Measurements from ENCODE around the gene COL11A1. TPM values are rescaled to one million over a fixed set of nuclear protein-coding genes. Genes with fewer than 3 reads are reported as not detected.

COL11A1 gene
- total and polyA plus RNA-seq, 7 donors: 0.03 to 0.76 (median 0.62) TPM; not detected in 4

DNA sequence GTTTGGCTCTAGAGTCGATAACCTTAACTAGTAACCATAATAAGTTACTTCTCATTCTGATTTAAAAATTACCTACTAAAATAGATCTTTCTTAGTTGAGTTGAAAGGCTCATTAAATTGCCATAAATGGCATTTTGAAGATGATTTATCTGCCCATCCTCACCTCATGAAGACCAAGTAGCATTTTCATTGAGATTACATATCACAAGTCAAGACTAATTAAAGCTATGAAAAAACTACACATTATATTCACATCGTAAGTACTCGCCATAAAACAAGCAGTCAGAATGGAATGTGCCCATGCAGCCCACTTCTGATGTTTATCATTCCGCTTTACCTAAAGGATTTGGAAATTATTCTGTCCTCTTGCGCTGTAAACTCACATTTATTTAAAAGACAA is 212.0 kb downstream of the COL11A1 start:
- ATAC-seq (no peak), DNase-seq (no peak)
- TF ChIP-seq, protein P1, sequence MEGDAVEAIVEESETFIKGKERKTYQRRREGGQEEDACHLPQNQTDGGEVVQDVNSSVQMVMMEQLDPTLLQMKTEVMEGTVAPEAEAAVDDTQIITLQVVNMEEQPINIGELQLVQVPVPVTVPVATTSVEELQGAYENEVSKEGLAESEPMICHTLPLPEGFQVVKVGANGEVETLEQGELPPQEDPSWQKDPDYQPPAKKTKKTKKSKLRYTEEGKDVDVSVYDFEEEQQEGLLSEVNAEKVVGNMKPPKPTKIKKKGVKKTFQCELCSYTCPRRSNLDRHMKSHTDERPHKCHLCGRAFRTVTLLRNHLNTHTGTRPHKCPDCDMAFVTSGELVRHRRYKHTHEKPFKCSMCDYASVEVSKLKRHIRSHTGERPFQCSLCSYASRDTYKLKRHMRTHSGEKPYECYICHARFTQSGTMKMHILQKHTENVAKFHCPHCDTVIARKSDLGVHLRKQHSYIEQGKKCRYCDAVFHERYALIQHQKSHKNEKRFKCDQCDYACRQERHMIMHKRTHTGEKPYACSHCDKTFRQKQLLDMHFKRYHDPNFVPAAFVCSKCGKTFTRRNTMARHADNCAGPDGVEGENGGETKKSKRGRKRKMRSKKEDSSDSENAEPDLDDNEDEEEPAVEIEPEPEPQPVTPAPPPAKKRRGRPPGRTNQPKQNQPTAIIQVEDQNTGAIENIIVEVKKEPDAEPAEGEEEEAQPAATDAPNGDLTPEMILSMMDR (IDR thresholded peaks at IDR 0.05): no peak
- 83 to 88% (median 87%) methylated on average over 5 of the region's 5 CpGs for WGBS, 3 donors
- intact Hi-C loops (cut with DNase I): no loop called here
- no peaks in the 10 kb centered on the region for H3K36me3 ChIP-seq (ENCODE audit: insufficient read depth in 1 of 2, low read depth in 1 of 2)
- H3K27me3 ChIP-seq (ENCODE audit: insufficient read depth in 3 of 3, low read length in 2 of 3): no peaks in the 10 kb centered on the region
- H3K4me3 ChIP-seq: no peak overlapping the region
- no peaks in the 10 kb centered on the region for H3K4me1 ChIP-seq
- H3K27ac ChIP-seq: no peak overlapping the region
- no peaks in the 10 kb centered on the region for H3K9me3 ChIP-seq

DNA sequence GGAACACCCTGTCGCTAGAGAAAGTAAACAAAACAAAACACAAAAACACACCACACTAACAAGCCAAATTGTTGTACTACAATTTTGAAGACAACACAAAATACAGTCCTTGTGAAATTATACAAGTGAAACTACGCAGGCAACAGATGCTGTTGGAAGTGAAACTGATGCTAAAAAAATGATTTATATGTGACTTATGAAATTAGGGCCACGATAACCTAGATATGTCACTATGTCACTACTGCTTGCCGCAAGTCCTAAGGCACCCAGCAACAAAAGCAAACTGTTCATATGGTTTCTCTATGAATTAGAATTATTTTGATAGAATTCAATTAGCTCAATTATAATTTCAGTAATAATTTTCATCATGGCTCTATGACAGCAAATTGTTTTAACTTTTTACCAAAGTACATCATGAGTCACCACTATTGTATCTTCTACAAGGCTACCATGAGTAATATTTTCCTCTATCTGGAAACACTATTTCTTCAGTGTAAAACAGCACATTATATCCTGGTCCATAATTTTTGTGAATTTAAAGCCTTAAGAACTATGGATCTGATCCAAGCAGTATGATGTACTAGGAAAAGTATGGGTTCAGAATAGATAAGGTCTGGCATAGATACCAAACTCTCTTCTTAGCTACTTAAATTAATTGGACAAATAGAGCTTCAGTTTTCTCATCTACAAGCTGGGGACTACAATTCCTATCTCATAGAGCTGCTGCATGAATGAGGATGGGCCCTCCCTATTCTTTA is 216.3 kb downstream of the COL11A1 start:
- WGBS, 3 donors: 65 to 79% (median 67%) methylated on average over 4 of the region's 4 CpGs
- ATAC-seq: no peak
- no peak for DNase-seq
- Histone ChIP-seq H3K36me3 (ENCODE audit: insufficient read depth in 1 of 2, low read depth in 1 of 2) (no peaks in the 10 kb centered on the region), H3K4me3 (no peak overlapping the region), H3K4me1 (no peaks in the 10 kb centered on the region), H3K27ac (no peak overlapping the region), H3K9me3 (no peaks in the 10 kb centered on the region), H3K27me3 (ENCODE audit: insufficient read depth in 3 of 3, low read length in 2 of 3) (no peaks in the 10 kb centered on the region)
- TF ChIP-seq, protein P1 (IDR thresholded peaks at IDR 0.05): no peak
- intact Hi-C loops (cut with DNase I): no loop called here

DNA sequence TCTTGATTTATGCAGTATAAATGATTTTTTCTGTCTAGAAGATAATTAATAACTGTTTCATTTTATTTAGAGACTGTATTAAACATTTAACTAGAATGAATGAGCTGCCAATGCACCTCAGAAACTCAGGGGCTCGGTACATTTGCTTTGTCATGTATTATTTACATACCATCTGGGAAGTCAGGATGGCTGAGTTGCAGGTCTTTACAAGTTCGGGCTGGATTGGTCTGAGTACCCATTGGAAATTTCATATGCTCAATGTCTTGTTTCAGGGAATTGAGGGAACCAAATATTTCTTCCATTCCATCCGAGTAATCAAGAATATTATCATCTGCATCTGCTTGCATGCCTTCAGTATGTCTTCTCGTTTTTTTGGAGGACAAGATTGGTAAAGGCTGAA is 221.7 kb downstream of the COL11A1 start:
- Histone ChIP-seq H3K27me3 (ENCODE audit: insufficient read depth in 3 of 3, low read length in 2 of 3) (no peaks in the 10 kb centered on the region), H3K4me1 (no peaks in the 10 kb centered on the region), H3K9me3 (no peaks in the 10 kb centered on the region), H3K27ac (no peak overlapping the region), H3K36me3 (ENCODE audit: insufficient read depth in 1 of 2, low read depth in 1 of 2) (no peaks in the 10 kb centered on the region), H3K4me3 (no peak overlapping the region)
- WGBS, 3 donors: 62 to 72% (median 70%) methylated on average over 4 of the region's 4 CpGs
- ATAC-seq (no peak), DNase-seq (no peak)
- TF ChIP-seq, protein P1 (IDR thresholded peaks at IDR 0.05): no peak
- intact Hi-C loops (cut with DNase I): no loop called here

DNA sequence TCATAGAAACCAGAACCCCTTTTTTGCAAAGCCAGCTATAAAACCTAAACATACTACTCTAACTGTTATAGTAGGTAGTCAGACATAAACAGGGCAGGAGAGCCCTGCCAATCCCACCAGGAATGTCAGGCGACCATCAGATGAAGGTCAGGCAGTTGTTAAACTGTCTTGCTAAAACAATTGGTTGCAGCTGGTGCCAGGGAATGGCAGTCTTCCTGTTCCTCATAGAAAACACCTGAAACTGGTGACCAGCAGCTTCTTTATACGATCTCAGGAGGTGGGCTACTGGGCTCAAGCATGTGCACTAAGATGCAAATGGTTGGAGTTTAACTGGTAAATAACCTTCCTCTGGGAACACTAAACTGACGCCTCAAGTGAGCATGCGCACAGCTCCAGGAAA is 224.1 kb downstream of the COL11A1 start:
- no peak for DNase-seq
- 64 to 77% (median 70%) methylated on average over 4 of the region's 4 CpGs for WGBS, 3 donors
- no peaks in the 10 kb centered on the region for H3K4me1 ChIP-seq

More for the DNA sequence above, 224.1 kb downstream of the COL11A1 start:
- Histone ChIP-seq H3K27ac (no peak overlapping the region), H3K4me3 (no peak overlapping the region), H3K27me3 (ENCODE audit: insufficient read depth in 3 of 3, low read length in 2 of 3) (no peaks in the 10 kb centered on the region), H3K36me3 (ENCODE audit: insufficient read depth in 1 of 2, low read depth in 1 of 2) (no peaks in the 10 kb centered on the region), H3K9me3 (no peaks in the 10 kb centered on the region)
- no peak for ATAC-seq
- intact Hi-C loops (cut with DNase I): no loop called here
- TF ChIP-seq, protein P1 (IDR thresholded peaks at IDR 0.05): no peak

Measured in psoas muscle (tissue), 8 donors.